Muscle layer of colon (tissue), 2 donors: ENCODE data around the gene CYB561.

Experiments used
- H3K27ac ChIP-seq: one replicate; pipeline ENCODE4 v1.7.0; 2013; ENCODE audit warnings: low read depth, mild to moderate bottlenecking, low read length, moderate library complexity
- H3K27me3 ChIP-seq, 2 donors: one replicate each; pipeline ENCODE4 v1.7.0; 2013; ENCODE audit warnings: low read length in 2 of 2, mild to moderate bottlenecking in 2 of 2; ENCODE audit not compliant: insufficient read depth in 2 of 2, control insufficient read depth in 1 of 2
- H3K36me3 ChIP-seq: one replicate; pipeline ENCODE4 v1.7.0; 2013; ENCODE audit warnings: mild to moderate bottlenecking, low read length; ENCODE audit not compliant: insufficient read depth
- H3K4me1 ChIP-seq: one replicate; pipeline ENCODE4 v1.7.0; 2013; ENCODE audit warnings: mild to moderate bottlenecking, low read length; ENCODE audit not compliant: insufficient read depth
- H3K4me3 ChIP-seq, 2 donors: one replicate each; pipeline ENCODE4 v1.7.0; 2013; ENCODE audit warnings: low read length in 2 of 2, low read depth in 1 of 2, mild to moderate bottlenecking in 1 of 2, moderate library complexity in 1 of 2
- H3K9ac ChIP-seq: one replicate; pipeline ENCODE4 v1.7.0; 2013; ENCODE audit warnings: low read length
- H3K9me3 ChIP-seq: one replicate; pipeline ENCODE4 v1.7.0; 2013; ENCODE audit warnings: mild to moderate bottlenecking, low read length
- donor health status: abdominal sarcoma.
- donor health status: Adenocarcinoma of cecum.

The CYB561 gene

GRCh38 chr17:63437287-63438091 lies 8.6 kb downstream of the CYB561 start:
- no peak overlapping the region for H3K4me3 ChIP-seq
- no peaks in the 10 kb centered on the region for H3K9me3 ChIP-seq
- H3K4me1 ChIP-seq, result peaks cover 25% of the 10 kb centered on the region
- H3K36me3 ChIP-seq, result no peaks in the 10 kb centered on the region
- peaks cover 0 to 17% of the 10 kb centered on the region in 2 donors for H3K27me3 ChIP-seq
- H3K27ac ChIP-seq, result no peak overlapping the region
- no peak overlapping the region for H3K9ac ChIP-seq

GRCh38 chr17:63436523-63437110 lies 9.5 kb downstream of the CYB561 start:
- H3K27ac ChIP-seq, result no peak overlapping the region
- H3K27me3 ChIP-seq, result peaks cover 0 to 17% of the 10 kb centered on the region in 2 donors
- no peak overlapping the region for H3K9ac ChIP-seq
- H3K9me3 ChIP-seq, result no peaks in the 10 kb centered on the region
- H3K4me1 ChIP-seq, result peaks cover 25% of the 10 kb centered on the region
- H3K36me3 ChIP-seq, result no peaks in the 10 kb centered on the region
- no peak overlapping the region for H3K4me3 ChIP-seq

- Histone ChIP-seq H3K4me3 (no peak overlapping the region), H3K36me3 (no peaks in the 10 kb centered on the region), H3K9ac (no peak overlapping the region), H3K27me3 (peaks cover 0 to 17% of the 10 kb centered on the region in 2 donors), H3K27ac (no peak overlapping the region), H3K4me1 (peaks cover 25% of the 10 kb centered on the region), H3K9me3 (no peaks in the 10 kb centered on the region)
These were observed 10.2 kb downstream of the CYB561 start for GRCh38 chr17:63435681-63436522.

- no peak overlapping the region for H3K9ac ChIP-seq
- no peak overlapping the region for H3K27ac ChIP-seq
These were observed 11.0 kb downstream of the CYB561 start for GRCh38 chr17:63434951-63435571.

GRCh38 chr17:63433746-63434591 lies 12.1 kb downstream of the CYB561 start:
- Histone ChIP-seq H3K27ac (no peak overlapping the region), H3K9ac (no peak overlapping the region), H3K27me3 (peaks cover 0 to 17% of the 10 kb centered on the region in 2 donors), H3K9me3 (no peaks in the 10 kb centered on the region), H3K36me3 (no peaks in the 10 kb centered on the region), H3K4me1 (peaks cover 25% of the 10 kb centered on the region), H3K4me3 (no peak overlapping the region)

More at GRCh38 chr17:63434951-63435571, 11.0 kb downstream of the CYB561 start:
- Histone ChIP-seq H3K4me3 (no peak overlapping the region), H3K36me3 (no peaks in the 10 kb centered on the region), H3K4me1 (peaks cover 25% of the 10 kb centered on the region), H3K27me3 (peaks cover 0 to 17% of the 10 kb centered on the region in 2 donors), H3K9me3 (no peaks in the 10 kb centered on the region)

GRCh38 chr17:63431939-63432804 lies 13.9 kb downstream of the CYB561 start:
- no peak overlapping the region for H3K27ac ChIP-seq
- no peak overlapping the region for H3K9ac ChIP-seq
- H3K4me1 ChIP-seq, result peaks cover 25% of the 10 kb centered on the region
- no peaks in the 10 kb centered on the region for H3K9me3 ChIP-seq
- H3K4me3 ChIP-seq, result no peak overlapping the region
- peaks cover 0 to 3% of the 10 kb centered on the region in 2 donors for H3K27me3 ChIP-seq
- no peaks in the 10 kb centered on the region for H3K36me3 ChIP-seq

- H3K36me3 ChIP-seq, result no peaks in the 10 kb centered on the region
- no peak overlapping the region for H3K4me3 ChIP-seq
- H3K27ac ChIP-seq, result no peak overlapping the region
- no peak overlapping the region for H3K9ac ChIP-seq
- H3K27me3 ChIP-seq, result no peaks in the 10 kb centered on the region
- no peaks in the 10 kb centered on the region for H3K9me3 ChIP-seq
- peaks cover 25% of the 10 kb centered on the region for H3K4me1 ChIP-seq
These were observed 14.5 kb downstream of the CYB561 start for GRCh38 chr17:63431618-63431938.

- Histone ChIP-seq H3K9me3 (no peaks in the 10 kb centered on the region), H3K27ac (no peak overlapping the region), H3K4me1 (peaks cover 18% of the 10 kb centered on the region), H3K4me3 (no peak overlapping the region), H3K9ac (no peak overlapping the region), H3K27me3 (no peaks in the 10 kb centered on the region), H3K36me3 (no peaks in the 10 kb centered on the region)
These were observed 15.9 kb downstream of the CYB561 start for GRCh38 chr17:63430223-63430622.

- H3K27ac ChIP-seq, result no peak overlapping the region
- no peaks in the 10 kb centered on the region for H3K9me3 ChIP-seq
- H3K4me3 ChIP-seq, result no peak overlapping the region
- no peaks in the 10 kb centered on the region for H3K27me3 ChIP-seq
- H3K36me3 ChIP-seq, result no peaks in the 10 kb centered on the region
- peaks cover 15% of the 10 kb centered on the region for H3K4me1 ChIP-seq
- no peak overlapping the region for H3K9ac ChIP-seq
These were observed 16.3 kb downstream of the CYB561 start for GRCh38 chr17:63429766-63430165.

GRCh38 chr17:63426917-63427308 lies 19.2 kb downstream of the CYB561 start:
- Histone ChIP-seq H3K4me1 (no peaks in the 10 kb centered on the region), H3K27ac (no peak overlapping the region), H3K4me3 (no peak overlapping the region), H3K9me3 (no peaks in the 10 kb centered on the region), H3K27me3 (no peaks in the 10 kb centered on the region), H3K36me3 (no peaks in the 10 kb centered on the region), H3K9ac (no peak overlapping the region)
